Measurements from ENCODE around the gene TRMT10B. TPM values are rescaled to one million over a fixed set of nuclear protein-coding genes. Genes with fewer than 3 reads are reported as not detected.
A peak's percentile ranks its signal among the peaks of the same experiment; 100 is the strongest.

Gene TRMT10B
- total RNA-seq, 1 experiment from 2014 or later, result 5.7 TPM

DNA sequence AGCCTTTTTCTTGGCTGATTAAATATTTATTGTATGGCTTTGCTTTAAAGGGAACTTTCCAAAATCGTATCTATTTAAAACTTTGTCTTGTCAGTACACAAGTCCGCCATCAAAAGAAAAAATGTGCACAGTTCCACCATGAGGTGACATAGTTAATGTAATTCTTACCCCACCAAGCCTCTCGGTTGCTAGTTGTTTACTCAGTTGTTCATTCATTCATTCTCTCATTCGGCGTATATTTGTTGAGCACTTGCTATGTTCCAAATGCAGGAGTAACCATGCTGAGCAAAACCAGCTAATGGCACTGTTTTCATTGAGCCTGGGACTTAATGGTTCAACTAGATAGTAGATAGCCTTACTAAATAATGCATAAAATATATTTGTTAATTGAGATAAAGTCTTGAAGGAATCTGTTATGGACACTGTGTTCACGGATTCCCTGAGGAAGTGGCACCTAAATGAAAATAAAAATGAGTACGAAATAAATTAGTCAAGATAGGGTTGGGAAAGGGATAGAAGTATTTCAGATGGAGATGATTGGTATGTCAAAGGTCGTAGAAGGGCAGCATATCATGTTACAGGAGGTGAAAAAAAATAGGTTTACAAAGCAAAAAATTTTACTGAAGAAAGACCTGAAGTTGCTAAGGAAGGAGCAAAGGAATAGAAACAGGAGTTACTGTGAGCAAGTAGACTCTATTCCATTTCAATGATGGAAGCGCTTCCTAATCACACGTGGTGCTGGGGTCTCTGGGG is 48.5 kb downstream of the TRMT10B start:
- H3K4ac ChIP-seq (ENCODE audit: low read depth, low read length), result no peak overlapping the region
- TF ChIP-seq, protein P1, sequence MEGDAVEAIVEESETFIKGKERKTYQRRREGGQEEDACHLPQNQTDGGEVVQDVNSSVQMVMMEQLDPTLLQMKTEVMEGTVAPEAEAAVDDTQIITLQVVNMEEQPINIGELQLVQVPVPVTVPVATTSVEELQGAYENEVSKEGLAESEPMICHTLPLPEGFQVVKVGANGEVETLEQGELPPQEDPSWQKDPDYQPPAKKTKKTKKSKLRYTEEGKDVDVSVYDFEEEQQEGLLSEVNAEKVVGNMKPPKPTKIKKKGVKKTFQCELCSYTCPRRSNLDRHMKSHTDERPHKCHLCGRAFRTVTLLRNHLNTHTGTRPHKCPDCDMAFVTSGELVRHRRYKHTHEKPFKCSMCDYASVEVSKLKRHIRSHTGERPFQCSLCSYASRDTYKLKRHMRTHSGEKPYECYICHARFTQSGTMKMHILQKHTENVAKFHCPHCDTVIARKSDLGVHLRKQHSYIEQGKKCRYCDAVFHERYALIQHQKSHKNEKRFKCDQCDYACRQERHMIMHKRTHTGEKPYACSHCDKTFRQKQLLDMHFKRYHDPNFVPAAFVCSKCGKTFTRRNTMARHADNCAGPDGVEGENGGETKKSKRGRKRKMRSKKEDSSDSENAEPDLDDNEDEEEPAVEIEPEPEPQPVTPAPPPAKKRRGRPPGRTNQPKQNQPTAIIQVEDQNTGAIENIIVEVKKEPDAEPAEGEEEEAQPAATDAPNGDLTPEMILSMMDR (conservative IDR thresholded peaks at IDR 0.05), result no peak
- no peak overlapping the region for H2BK15ac ChIP-seq (ENCODE audit: low read depth, low read length)
- H2AK5ac ChIP-seq (ENCODE audit: insufficient read length, low read length), result no peak overlapping the region
- no peak overlapping the region for H3K56ac ChIP-seq (ENCODE audit: insufficient read length, low read depth, low read length)
- peaks cover 2% of the 10 kb centered on the region for H3K4me1 ChIP-seq (ENCODE audit: insufficient read depth, low read length)
- no peak overlapping the region for H3K14ac ChIP-seq (ENCODE audit: insufficient read depth, low read length)
- peak overlapping the region; percentile 70 for H3K9ac ChIP-seq (ENCODE audit: extremely low read depth, insufficient read length, low read length)
- no peak overlapping the region for H3T11ph ChIP-seq (ENCODE audit: low read length)
- H2BK20ac ChIP-seq (ENCODE audit: low read depth, low read length, poor library complexity, severe bottlenecking), result no peak overlapping the region
- H3K18ac ChIP-seq (ENCODE audit: insufficient read length, low read depth, low read length), result no peak overlapping the region
- no peak overlapping the region for H4K5ac ChIP-seq (ENCODE audit: insufficient read length, low read depth, low read length)
- H3K4me2 ChIP-seq (ENCODE audit: insufficient read depth, insufficient read length, low read length), result peak overlapping the region; percentile 99
- no peaks in the 10 kb centered on the region for H3K9me3 Mint-ChIP-seq
- H3K9me3 ChIP-seq (ENCODE audit: control insufficient read depth, low read depth, low read length), result no peaks in the 10 kb centered on the region
- no peak overlapping the region for H2BK120ac ChIP-seq (ENCODE audit: low read depth, low read length, poor library complexity, severe bottlenecking)
- H3K27ac ChIP-seq (ENCODE audit: insufficient read length, low read depth, low read length), result no peak overlapping the region
- H3K4me1 Mint-ChIP-seq, result peaks cover 23 to 25% of the 10 kb centered on the region in 2 experiments
- no peaks in the 10 kb centered on the region for H3K79me1 ChIP-seq (ENCODE audit: insufficient read depth, low read depth, low read length, poor library complexity, severe bottlenecking)
- H2BK12ac ChIP-seq (ENCODE audit: insufficient read length, low read depth, low read length), result no peak overlapping the region
- DNase-seq, result no peak
- no peak overlapping the region for H2AFZ ChIP-seq (ENCODE audit: low read length)
- no peak overlapping the region for H3K23ac ChIP-seq (ENCODE audit: insufficient read length, low read depth, low read length)
- no peak overlapping the region for H4K91ac ChIP-seq (ENCODE audit: insufficient read length, low read depth, low read length)
- H3K79me2 ChIP-seq (ENCODE audit: insufficient read depth, low read length), result peaks cover 7% of the 10 kb centered on the region; the same call in 1 of the 2 replicates
- no peak overlapping the region for H4K8ac ChIP-seq (replicated peaks; ENCODE audit: insufficient read length, low read depth, low read length)
- H3K36me3 Mint-ChIP-seq (ENCODE audit: insufficient read depth in 1 of 3, low read depth in 3 of 3), result no peaks in the 10 kb centered on the region; a peak in 1 of 7 replicates
- H3K27me3 ChIP-seq (ENCODE audit: insufficient read depth, low read length), result no peaks in the 10 kb centered on the region
- H4K20me1 ChIP-seq (ENCODE audit: control insufficient read depth, insufficient read depth, insufficient read length), result no peaks in the 10 kb centered on the region
- H3K27ac Mint-ChIP-seq, result no peak overlapping the region
- H2BK5ac ChIP-seq (ENCODE audit: insufficient read length, low read length), result no peak overlapping the region
- no peaks in the 10 kb centered on the region for H3K27me3 Mint-ChIP-seq (ENCODE audit: low read depth)
- peak overlapping the region; percentile 97 to 98 for H3K4me3 Mint-ChIP-seq
- WGBS (ENCODE audit: extremely low coverage, insufficient read length, low lambda C conversion rate), result 100% methylated on average over 1 of the region's 10 CpGs
- H3K23me2 ChIP-seq (ENCODE audit: insufficient read length, low read depth, low read length, poor library complexity, severe bottlenecking), result peaks cover 11% of the 10 kb centered on the region
